ENCODE results near the gene TNP2.

GRCh38 chr16:11306381-11306780 is 37.3 kb upstream of the TNP2 start:
- TF ChIP-seq, protein P1, sequence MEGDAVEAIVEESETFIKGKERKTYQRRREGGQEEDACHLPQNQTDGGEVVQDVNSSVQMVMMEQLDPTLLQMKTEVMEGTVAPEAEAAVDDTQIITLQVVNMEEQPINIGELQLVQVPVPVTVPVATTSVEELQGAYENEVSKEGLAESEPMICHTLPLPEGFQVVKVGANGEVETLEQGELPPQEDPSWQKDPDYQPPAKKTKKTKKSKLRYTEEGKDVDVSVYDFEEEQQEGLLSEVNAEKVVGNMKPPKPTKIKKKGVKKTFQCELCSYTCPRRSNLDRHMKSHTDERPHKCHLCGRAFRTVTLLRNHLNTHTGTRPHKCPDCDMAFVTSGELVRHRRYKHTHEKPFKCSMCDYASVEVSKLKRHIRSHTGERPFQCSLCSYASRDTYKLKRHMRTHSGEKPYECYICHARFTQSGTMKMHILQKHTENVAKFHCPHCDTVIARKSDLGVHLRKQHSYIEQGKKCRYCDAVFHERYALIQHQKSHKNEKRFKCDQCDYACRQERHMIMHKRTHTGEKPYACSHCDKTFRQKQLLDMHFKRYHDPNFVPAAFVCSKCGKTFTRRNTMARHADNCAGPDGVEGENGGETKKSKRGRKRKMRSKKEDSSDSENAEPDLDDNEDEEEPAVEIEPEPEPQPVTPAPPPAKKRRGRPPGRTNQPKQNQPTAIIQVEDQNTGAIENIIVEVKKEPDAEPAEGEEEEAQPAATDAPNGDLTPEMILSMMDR (IDR thresholded peaks at IDR 0.05), result no peak
- TF ChIP-seq POLR2A (IDR thresholded peaks at IDR 0.05), result no peak
